OCI-LY1 (cell line): Measurements from ENCODE around the gene IGF2BP2.

Experiments
- CTCF ChIP-seq: fragments of 200-600 bp; sonication (generic), shearing (Covaris generic); IDR thresholded peaks from 2 replicates; pipeline ENCODE4 v1.5.1; 2017; ENCODE audit warnings: mild to moderate bottlenecking, antibody characterized with exemption, low read length, moderate library complexity, mixed read lengths
- EZH2 ChIP-seq: fragments of 200-600 bp; sonication (generic), shearing (Covaris generic); IDR thresholded peaks from 2 replicates; pipeline ENCODE4 v1.8.0; 2017; ENCODE audit warnings: borderline replicate concordance, mixed run types, mild to moderate bottlenecking, antibody characterized with exemption, low read length, moderate library complexity, mixed read lengths

- TF ChIP-seq CTCF (no peak), EZH2 (no peak)
These were observed 218.6 kb downstream of the IGF2BP2 start for GRCh38 chr3:185606196-185606595.
